ENCODE data around the gene SLCO6A1.

Gene SLCO6A1

DNA sequence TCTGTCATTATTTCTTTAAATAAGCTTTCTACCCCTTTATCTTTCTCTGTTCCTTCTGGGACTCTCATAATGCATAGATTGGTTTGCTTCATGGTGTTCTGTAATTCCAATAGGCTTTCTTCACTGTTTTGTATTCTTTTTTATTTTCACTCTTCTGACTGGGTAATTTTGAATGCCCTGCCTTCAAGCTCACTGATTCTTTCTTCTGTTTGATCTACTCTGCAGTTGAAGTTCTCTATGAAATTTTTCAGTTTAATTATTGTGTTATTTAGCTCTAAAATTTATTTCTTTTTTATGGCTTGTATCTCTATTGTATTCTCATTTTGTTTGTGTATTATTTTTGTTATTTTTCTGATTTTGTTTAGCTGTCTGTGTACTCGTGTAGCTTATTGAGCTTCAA, 113.4 kb downstream of the SLCO6A1 start:
- DNase-seq (ENCODE audit: extremely low read depth, low read depth), result no peak
- TF ChIP-seq, protein P1, sequence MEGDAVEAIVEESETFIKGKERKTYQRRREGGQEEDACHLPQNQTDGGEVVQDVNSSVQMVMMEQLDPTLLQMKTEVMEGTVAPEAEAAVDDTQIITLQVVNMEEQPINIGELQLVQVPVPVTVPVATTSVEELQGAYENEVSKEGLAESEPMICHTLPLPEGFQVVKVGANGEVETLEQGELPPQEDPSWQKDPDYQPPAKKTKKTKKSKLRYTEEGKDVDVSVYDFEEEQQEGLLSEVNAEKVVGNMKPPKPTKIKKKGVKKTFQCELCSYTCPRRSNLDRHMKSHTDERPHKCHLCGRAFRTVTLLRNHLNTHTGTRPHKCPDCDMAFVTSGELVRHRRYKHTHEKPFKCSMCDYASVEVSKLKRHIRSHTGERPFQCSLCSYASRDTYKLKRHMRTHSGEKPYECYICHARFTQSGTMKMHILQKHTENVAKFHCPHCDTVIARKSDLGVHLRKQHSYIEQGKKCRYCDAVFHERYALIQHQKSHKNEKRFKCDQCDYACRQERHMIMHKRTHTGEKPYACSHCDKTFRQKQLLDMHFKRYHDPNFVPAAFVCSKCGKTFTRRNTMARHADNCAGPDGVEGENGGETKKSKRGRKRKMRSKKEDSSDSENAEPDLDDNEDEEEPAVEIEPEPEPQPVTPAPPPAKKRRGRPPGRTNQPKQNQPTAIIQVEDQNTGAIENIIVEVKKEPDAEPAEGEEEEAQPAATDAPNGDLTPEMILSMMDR (IDR thresholded peaks at IDR 0.05; ENCODE audit: low read depth, low read length), result no peak

GRCh38 chr5:102380174-102380573, 118.6 kb downstream of the SLCO6A1 start:
- no peak for DNase-seq (ENCODE audit: extremely low read depth, low read depth)
- TF ChIP-seq, protein P1 (IDR thresholded peaks at IDR 0.05; ENCODE audit: low read depth, low read length), result no peak

- no peak for DNase-seq (ENCODE audit: extremely low read depth, low read depth)
- TF ChIP-seq, protein P1 (IDR thresholded peaks at IDR 0.05; ENCODE audit: low read depth, low read length), result no peak
Observed at GRCh38 chr5:102375876-102376275, 122.9 kb downstream of the SLCO6A1 start.

GRCh38 chr5:102375272-102375671, 123.5 kb downstream of the SLCO6A1 start:
- no peak for DNase-seq (ENCODE audit: extremely low read depth, low read depth)
- TF ChIP-seq, protein P1 (IDR thresholded peaks at IDR 0.05; ENCODE audit: low read depth, low read length), result no peak

GRCh38 chr5:102368392-102368791, 130.4 kb downstream of the SLCO6A1 start:
- TF ChIP-seq, protein P1 (IDR thresholded peaks at IDR 0.05; ENCODE audit: low read depth, low read length), result no peak
- DNase-seq (ENCODE audit: extremely low read depth, low read depth), result no peak

DNA sequence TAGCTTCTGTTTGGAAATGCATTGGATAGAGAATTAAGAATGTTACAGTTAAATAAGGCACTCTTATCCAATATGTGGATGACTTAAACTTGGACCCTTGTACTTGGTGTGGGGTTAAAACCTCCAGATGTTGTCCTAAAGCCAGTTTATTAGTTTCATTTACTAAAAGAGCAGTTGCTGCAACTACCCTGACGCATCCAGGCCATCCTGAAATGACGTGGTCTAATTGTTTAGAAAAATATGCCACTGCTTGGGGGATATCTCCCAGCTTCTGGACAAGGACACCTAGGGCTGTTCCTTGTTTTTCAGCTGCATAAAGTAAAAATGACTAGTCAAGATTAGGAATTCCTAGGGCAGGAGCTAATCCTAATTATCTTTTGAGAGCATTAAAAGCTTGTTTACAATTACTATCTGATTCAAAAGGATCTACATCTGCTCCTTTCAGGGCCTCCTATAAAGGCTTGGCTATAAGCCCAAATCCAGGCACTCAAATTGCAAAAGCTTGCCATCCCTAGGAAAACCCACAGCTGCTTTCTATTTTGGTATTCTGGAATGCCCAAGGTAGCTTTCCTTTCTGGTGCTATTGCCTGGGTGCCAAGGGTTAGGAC, 157.0 kb downstream of the SLCO6A1 start:
- no peak for DNase-seq (ENCODE audit: extremely low read depth, low read depth)
- TF ChIP-seq, protein P1 (IDR thresholded peaks at IDR 0.05; ENCODE audit: low read depth, low read length), result no peak

- DNase-seq (ENCODE audit: extremely low read depth, low read depth), result no peak
- TF ChIP-seq, protein P1 (IDR thresholded peaks at IDR 0.05; ENCODE audit: low read depth, low read length), result no peak
Observed at GRCh38 chr5:102324714-102325113, 174.1 kb downstream of the SLCO6A1 start.
